Lower leg skin (tissue), 3 donors: ENCODE results near the gene MTUS2.

ENCODE experiments used
- POLR2A ChIP-seq, 2 donors: fragments of 450-650 bp; IDR thresholded peaks; one replicate each; pipeline ENCODE4 v1.6.1; 2016 to 2017; ENCODE audit warnings: antibody characterized with exemption in 2 of 2, mild to moderate bottlenecking in 1 of 2, moderate library complexity in 1 of 2
- TF ChIP-seq, protein P1 (sequence below), 3 donors: fragments of 450-650 bp; IDR thresholded peaks; one replicate each; pipeline ENCODE4 v1.5.1; 2016; ENCODE audit warnings: antibody characterized with exemption in 3 of 3, mild to moderate bottlenecking in 3 of 3, moderate library complexity in 2 of 3

DNA sequence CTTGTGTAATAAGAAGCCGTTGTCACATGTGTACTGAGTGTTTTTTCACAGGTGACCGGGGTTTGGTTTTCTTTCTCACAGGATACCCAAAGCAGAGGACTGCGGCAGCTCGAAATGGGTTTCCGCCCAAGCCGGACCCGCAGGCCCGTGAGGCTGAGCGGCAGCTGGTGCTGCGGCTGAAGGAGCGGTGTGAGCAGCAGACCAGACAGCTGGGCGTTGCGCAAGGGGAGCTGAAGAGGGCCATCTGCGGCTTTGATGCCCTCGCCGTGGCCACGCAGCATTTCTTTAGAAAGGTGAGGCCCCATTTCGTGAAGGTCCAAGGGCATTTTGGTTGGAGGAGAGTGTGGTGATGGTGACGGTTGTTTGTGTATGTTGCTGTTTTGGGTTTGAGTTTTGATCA lies 539.0 kb downstream of the MTUS2 start:
- TF ChIP-seq, protein P1, sequence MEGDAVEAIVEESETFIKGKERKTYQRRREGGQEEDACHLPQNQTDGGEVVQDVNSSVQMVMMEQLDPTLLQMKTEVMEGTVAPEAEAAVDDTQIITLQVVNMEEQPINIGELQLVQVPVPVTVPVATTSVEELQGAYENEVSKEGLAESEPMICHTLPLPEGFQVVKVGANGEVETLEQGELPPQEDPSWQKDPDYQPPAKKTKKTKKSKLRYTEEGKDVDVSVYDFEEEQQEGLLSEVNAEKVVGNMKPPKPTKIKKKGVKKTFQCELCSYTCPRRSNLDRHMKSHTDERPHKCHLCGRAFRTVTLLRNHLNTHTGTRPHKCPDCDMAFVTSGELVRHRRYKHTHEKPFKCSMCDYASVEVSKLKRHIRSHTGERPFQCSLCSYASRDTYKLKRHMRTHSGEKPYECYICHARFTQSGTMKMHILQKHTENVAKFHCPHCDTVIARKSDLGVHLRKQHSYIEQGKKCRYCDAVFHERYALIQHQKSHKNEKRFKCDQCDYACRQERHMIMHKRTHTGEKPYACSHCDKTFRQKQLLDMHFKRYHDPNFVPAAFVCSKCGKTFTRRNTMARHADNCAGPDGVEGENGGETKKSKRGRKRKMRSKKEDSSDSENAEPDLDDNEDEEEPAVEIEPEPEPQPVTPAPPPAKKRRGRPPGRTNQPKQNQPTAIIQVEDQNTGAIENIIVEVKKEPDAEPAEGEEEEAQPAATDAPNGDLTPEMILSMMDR (IDR thresholded peaks at IDR 0.05), result no peak
- TF ChIP-seq POLR2A (IDR thresholded peaks at IDR 0.05), result no peak
